ENCODE data around the gene PRR23E.

Gene PRR23E

GRCh38 chr3:127172211-127172610 lies 20.7 kb upstream of the PRR23E start:
- Mint-ChIP-seq H3K36me3 (ENCODE audit: low read depth) (no peaks in the 10 kb centered on the region), H3K27ac (no peak overlapping the region), H3K27me3 (peaks cover 22% of the 10 kb centered on the region), H3K4me3 (no peak overlapping the region), H3K4me1 (no peaks in the 10 kb centered on the region), H3K9me3 (no peaks in the 10 kb centered on the region)
- no peak for ATAC-seq
- no peak for DNase-seq

GRCh38 chr3:127172781-127173515 lies 20.0 kb upstream of the PRR23E start:
- H3K9me3 Mint-ChIP-seq: no peaks in the 10 kb centered on the region
- DNase-seq (no peak), ATAC-seq (no peak)
- H3K27ac Mint-ChIP-seq: no peak overlapping the region
- H3K4me1 Mint-ChIP-seq: no peaks in the 10 kb centered on the region
- no peaks in the 10 kb centered on the region for H3K36me3 Mint-ChIP-seq (ENCODE audit: low read depth)
- no peak overlapping the region for H3K4me3 Mint-ChIP-seq
- H3K27me3 Mint-ChIP-seq: peaks cover 22% of the 10 kb centered on the region

- H3K4me1 Mint-ChIP-seq: no peaks in the 10 kb centered on the region
- ATAC-seq: no peak
- H3K9me3 Mint-ChIP-seq: no peaks in the 10 kb centered on the region
- H3K4me3 Mint-ChIP-seq: no peak overlapping the region
- H3K36me3 Mint-ChIP-seq (ENCODE audit: low read depth): no peaks in the 10 kb centered on the region
- no peak overlapping the region for H3K27ac Mint-ChIP-seq
- no peak for DNase-seq
- peaks cover 20% of the 10 kb centered on the region for H3K27me3 Mint-ChIP-seq
These were observed 19.3 kb upstream of the PRR23E start for GRCh38 chr3:127173516-127174166.

GRCh38 chr3:127174284-127174683 lies 18.6 kb upstream of the PRR23E start:
- no peak for DNase-seq
- no peak for ATAC-seq
- H3K27ac Mint-ChIP-seq: no peak overlapping the region
- H3K4me3 Mint-ChIP-seq: no peak overlapping the region
- H3K4me1 Mint-ChIP-seq: no peaks in the 10 kb centered on the region
- H3K9me3 Mint-ChIP-seq: no peaks in the 10 kb centered on the region
- no peaks in the 10 kb centered on the region for H3K36me3 Mint-ChIP-seq (ENCODE audit: low read depth)
- peaks cover 19% of the 10 kb centered on the region for H3K27me3 Mint-ChIP-seq

- no peaks in the 10 kb centered on the region for H3K4me1 Mint-ChIP-seq
- H3K9me3 Mint-ChIP-seq: no peaks in the 10 kb centered on the region
- H3K27me3 Mint-ChIP-seq: peaks cover 14% of the 10 kb centered on the region
- no peak for DNase-seq
- no peak overlapping the region for H3K27ac Mint-ChIP-seq
- no peak overlapping the region for H3K4me3 Mint-ChIP-seq
- no peak for ATAC-seq
- H3K36me3 Mint-ChIP-seq (ENCODE audit: low read depth): no peaks in the 10 kb centered on the region
These were observed 18.2 kb upstream of the PRR23E start for GRCh38 chr3:127174715-127175140.

GRCh38 chr3:127175272-127175671 lies 17.7 kb upstream of the PRR23E start:
- DNase-seq (no peak), ATAC-seq (no peak)
- no peak overlapping the region for H3K4me3 Mint-ChIP-seq
- H3K27ac Mint-ChIP-seq: no peak overlapping the region
- no peaks in the 10 kb centered on the region for H3K4me1 Mint-ChIP-seq
- no peaks in the 10 kb centered on the region for H3K9me3 Mint-ChIP-seq
- H3K27me3 Mint-ChIP-seq: peaks cover 14% of the 10 kb centered on the region
- no peaks in the 10 kb centered on the region for H3K36me3 Mint-ChIP-seq (ENCODE audit: low read depth)

- peaks cover 8% of the 10 kb centered on the region for H3K27me3 Mint-ChIP-seq
- ATAC-seq: no peak
These were observed 15.7 kb upstream of the PRR23E start for GRCh38 chr3:127177226-127177625.

GRCh38 chr3:127180859-127181258 lies 12.1 kb upstream of the PRR23E start:
- DNase-seq (no peak), ATAC-seq (no peak)
- H3K4me1 Mint-ChIP-seq: no peaks in the 10 kb centered on the region
- no peak overlapping the region for H3K4me3 Mint-ChIP-seq
- no peaks in the 10 kb centered on the region for H3K36me3 Mint-ChIP-seq (ENCODE audit: low read depth)
- no peaks in the 10 kb centered on the region for H3K9me3 Mint-ChIP-seq
- H3K27ac Mint-ChIP-seq: no peak overlapping the region
- H3K27me3 Mint-ChIP-seq: no peaks in the 10 kb centered on the region

More at GRCh38 chr3:127177226-127177625, 15.7 kb upstream of the PRR23E start:
- H3K4me1 Mint-ChIP-seq: no peaks in the 10 kb centered on the region
- no peaks in the 10 kb centered on the region for H3K9me3 Mint-ChIP-seq
- no peak overlapping the region for H3K4me3 Mint-ChIP-seq
- no peak overlapping the region for H3K27ac Mint-ChIP-seq
- DNase-seq: no peak
- H3K36me3 Mint-ChIP-seq (ENCODE audit: low read depth): no peaks in the 10 kb centered on the region

GRCh38 chr3:127182431-127182830 lies 10.5 kb upstream of the PRR23E start:
- Mint-ChIP-seq H3K27ac (no peak overlapping the region), H3K9me3 (no peaks in the 10 kb centered on the region), H3K27me3 (no peaks in the 10 kb centered on the region), H3K4me3 (no peak overlapping the region), H3K36me3 (ENCODE audit: low read depth) (no peaks in the 10 kb centered on the region), H3K4me1 (no peaks in the 10 kb centered on the region)
- DNase-seq (no peak), ATAC-seq (no peak)

- no peak overlapping the region for H3K4me3 Mint-ChIP-seq
- H3K9me3 Mint-ChIP-seq: no peaks in the 10 kb centered on the region
- no peaks in the 10 kb centered on the region for H3K27me3 Mint-ChIP-seq
- H3K36me3 Mint-ChIP-seq (ENCODE audit: low read depth): no peaks in the 10 kb centered on the region
- no peak overlapping the region for H3K27ac Mint-ChIP-seq
- ATAC-seq (peak; percentile 7), DNase-seq (no peak)
- H3K4me1 Mint-ChIP-seq: no peaks in the 10 kb centered on the region
These were observed 9.8 kb upstream of the PRR23E start for GRCh38 chr3:127182848-127183714.

- no peak for ATAC-seq
These were observed 8.7 kb upstream of the PRR23E start for GRCh38 chr3:127183931-127184869.

GRCh38 chr3:127184870-127185216 lies 8.1 kb upstream of the PRR23E start:
- no peaks in the 10 kb centered on the region for H3K4me1 Mint-ChIP-seq
- H3K27ac Mint-ChIP-seq: no peak overlapping the region
- ATAC-seq: no peak
- H3K27me3 Mint-ChIP-seq: peaks cover 4% of the 10 kb centered on the region
- DNase-seq: no peak
- H3K36me3 Mint-ChIP-seq (ENCODE audit: low read depth): no peaks in the 10 kb centered on the region
- H3K9me3 Mint-ChIP-seq: peaks cover 3% of the 10 kb centered on the region
- H3K4me3 Mint-ChIP-seq: no peak overlapping the region

More at GRCh38 chr3:127183931-127184869, 8.7 kb upstream of the PRR23E start:
- no peak for DNase-seq
- no peaks in the 10 kb centered on the region for H3K4me1 Mint-ChIP-seq
- no peaks in the 10 kb centered on the region for H3K9me3 Mint-ChIP-seq
- no peaks in the 10 kb centered on the region for H3K36me3 Mint-ChIP-seq (ENCODE audit: low read depth)
- H3K27ac Mint-ChIP-seq: no peak overlapping the region
- no peak overlapping the region for H3K4me3 Mint-ChIP-seq
- H3K27me3 Mint-ChIP-seq: peaks cover 4% of the 10 kb centered on the region

GRCh38 chr3:127185268-127185667 lies 7.7 kb upstream of the PRR23E start:
- DNase-seq (no peak), ATAC-seq (no peak)
- no peak overlapping the region for H3K27ac Mint-ChIP-seq

More at GRCh38 chr3:127185268-127185667, 7.7 kb upstream of the PRR23E start:
- Mint-ChIP-seq H3K4me3 (no peak overlapping the region), H3K36me3 (ENCODE audit: low read depth) (no peaks in the 10 kb centered on the region), H3K9me3 (peaks cover 3% of the 10 kb centered on the region), H3K4me1 (no peaks in the 10 kb centered on the region), H3K27me3 (peaks cover 4% of the 10 kb centered on the region)

Data from activated naive CD8-positive, alpha-beta T cell treated with anti-CD3 and anti-CD28 coated beads, Interleukin-2, amount 50 U/mL, for 24 hours (primary cell).